HepG2 (cell line): Measurements from ENCODE around the gene ALS2CL. TPM values are rescaled to one million over a fixed set of nuclear protein-coding genes. Genes with fewer than 3 reads are reported as not detected.

Experiments used
- ATAC-seq: fragments of 200-7000 bp; cut with Tn5 transposase; 3 replicates; pipeline ENCODE4 v1.9.1; 2020; ENCODE audit warnings: mild to moderate bottlenecking, moderate library complexity
- BruUV-seq: library from RNA; stranded (reverse); fragments of 400-500 nt; replicated peaks from 2 replicates; lab custom pipeline; 2021; lab: Mats Ljungman, UMichigan
- CTCF ChIA-PET: fragments of 300-600 bp; formaldehyde crosslinking; extraction: SDS; loops from one replicate; lab custom pipeline; 2021; ENCODE audit warnings: low total read pairs, inconsistent platforms, low intra/inter-chr PET ratio; lab: Yijun Ruan, JAX
- POLR2A ChIA-PET: fragments of 350-600 bp; sonication (Branson Sonifier 250); formaldehyde crosslinking; loops from one replicate; lab custom pipeline; 2020; ENCODE audit warnings: antibody characterized with exemption, inconsistent platforms; lab: Yijun Ruan, JAX
- DNase-seq: peaks from one replicate; pipeline ENCODE4 v3.0.0-alpha.2; 2015; ENCODE audit warnings: low spot score
- FAIRE-seq: peaks from 3 replicates; lab custom pipeline; 2011; peaks lifted over from hg19 to GRCh38; lab: Jason Lieb, UNC
- H2AFZ ChIP-seq: one replicate; pipeline ENCODE4 v1.6.1; 2011; ENCODE audit warnings: low read length, inconsistent platforms
- H3K27ac ChIP-seq: fragments of 300-600 bp; 3 replicates; pipeline ENCODE4 v1.8.0; 2011; ENCODE audit warnings: mixed run types, mild to moderate bottlenecking, mixed read lengths, low read length, inconsistent platforms; ENCODE audit not compliant: insufficient read depth; ENCODE audit errors: extremely low read length
- H3K27me3 ChIP-seq, 2 experiments: fragments of 200-600 bp in 1 of 2; 2 replicates in 1 of 2; 3 replicates in 1 of 2; pipeline versions ENCODE4 v1.6.0 to v1.8.0; 2011; ENCODE audit warnings: low read length in 2 of 2, mild to moderate bottlenecking in 2 of 2, moderate library complexity in 2 of 2, inconsistent platforms in 1 of 2; ENCODE audit not compliant: insufficient read depth in 2 of 2, control insufficient read depth in 1 of 2
- H3K36me3 ChIP-seq, 2 experiments: fragments of 200-600 bp in 1 of 2; replicated peaks in 1 of 2; 2 replicates in 1 of 2; 3 replicates in 1 of 2; pipeline versions ENCODE4 v1.5.1 to v1.8.0; 2011; ENCODE audit warnings: low read length in 2 of 2, inconsistent platforms in 1 of 2; ENCODE audit not compliant: insufficient read depth in 2 of 2, control insufficient read depth in 1 of 2
- H3K4me1 ChIP-seq: 2 replicates; pipeline ENCODE4 v1.5.1; 2012; ENCODE audit warnings: low read length, inconsistent platforms; ENCODE audit not compliant: insufficient read depth
- H3K4me2 ChIP-seq: 2 replicates; pipeline ENCODE4 v1.6.0; 2011; ENCODE audit warnings: low read depth, low read length, inconsistent platforms
- H3K4me3 ChIP-seq, 3 experiments: fragments of 200-600 bp in 1 of 3; sonication (generic), shearing (Covaris generic) in 1 of 3; replicated peaks in 1 of 3; 2 replicates each; pipeline ENCODE4 v1.5.1; 2011 to 2016; ENCODE audit warnings: low read length in 3 of 3, inconsistent platforms in 2 of 3, low read depth in 2 of 3, mild to moderate bottlenecking in 2 of 3, control low read depth in 1 of 3, mixed read lengths in 1 of 3; ENCODE audit not compliant: insufficient read depth in 1 of 3
- H3K79me2 ChIP-seq: one replicate; pipeline ENCODE4 v1.6.1; 2011; ENCODE audit warnings: low read length, inconsistent platforms; ENCODE audit not compliant: insufficient read depth
- H3K9ac ChIP-seq: 2 replicates; pipeline ENCODE4 v1.6.0; 2011; ENCODE audit warnings: mild to moderate bottlenecking, low read depth, low read length, inconsistent platforms; ENCODE audit not compliant: insufficient read depth
- H3K9me3 ChIP-seq: 2 replicates; pipeline ENCODE4 v1.5.1; 2012; ENCODE audit warnings: mild to moderate bottlenecking, low read length
- H4K20me1 ChIP-seq: 2 replicates; pipeline ENCODE4 v1.6.0; 2011; ENCODE audit warnings: inconsistent platforms, mild to moderate bottlenecking, low read length, moderate library complexity; ENCODE audit not compliant: insufficient read depth
- FOSL1 ChIP-seq: sonication (generic); formaldehyde crosslinking; IDR thresholded peaks from 2 replicates; pipeline ENCODE4 v1.9.0; 2021; ENCODE audit warnings: missing genetic modification reagents, borderline replicate concordance
- HOXD1 ChIP-seq: sonication (generic); formaldehyde crosslinking; IDR thresholded peaks from 2 replicates; pipeline ENCODE4 v1.5.0; 2020; ENCODE audit warnings: missing genetic modification reagents
- PHB2 ChIP-seq: fragments of 450-650 bp; IDR thresholded peaks from 2 replicates; pipeline ENCODE4 v1.6.1; 2018; ENCODE audit not compliant: partially characterized antibody
- RELA ChIP-seq: sonication (generic); formaldehyde crosslinking; IDR thresholded peaks from 2 replicates; pipeline ENCODE4 v1.4.0; 2020; ENCODE audit warnings: missing genetic modification reagents
- SRSF4 ChIP-seq: fragments of 200-400 bp; formaldehyde crosslinking; IDR thresholded peaks from one replicate; pipeline ENCODE4 v1.6.1; 2018; ENCODE audit warnings: mild to moderate bottlenecking, low read depth, low read length, moderate library complexity; ENCODE audit not compliant: poor library complexity, severe bottlenecking
- SSRP1 ChIP-seq: IDR thresholded peaks from 2 replicates; pipeline ENCODE4 v1.6.1; 2016; ENCODE audit warnings: control low read depth
- WGBS: methylation state at CpG from one replicate; pipeline ENCODE4 v1.1.6; 2017; ENCODE audit warnings: low lambda C conversion rate; 5-methylcytosine and 5-hydroxymethylcytosine counted together
- in situ Hi-C: cut with HindIII; loops from 2 replicates; pipeline ENCODE4 v1.10.0; 2017; ENCODE audit warnings: low pct_unique_long_range_greater_than_20kb; ENCODE audit not compliant: extremely low pct_ligation_motif_present
- intact Hi-C: fragments of 100-400 bp; cut with micrococcal nuclease; formaldehyde crosslinking; loops from one replicate; pipeline ENCODE4 v1.10.0; 2022; ENCODE audit not compliant: unreplicated experiment
- polyA plus RNA-seq, 8 experiments: library from polyadenylated mRNA; depleted of rRNA in 3 of 8; stranded (reverse) in 7 of 8; unstranded in 1 of 8; fragments of >200 nt; fragmentation: Illumina TruSeq in 4 of 8; extraction: Trizol in 4 of 8; gene quantifications; 2 replicates each; pipeline versions ENCODE4 v1.2.1 to v1.2.3, GENCODE V29; 2011 to 2016; ENCODE audit warnings: low read depth in 4 of 8, missing spikeins in 1 of 8, mixed read lengths in 1 of 8; ENCODE audit not compliant: insufficient read depth in 1 of 8
- total RNA-seq, 5 experiments: library from RNA; depleted of rRNA; stranded (reverse); fragments of >200 nt; fragmentation: Illumina TruSeq; extraction: Trizol; gene quantifications; 2 replicates each; pipeline ENCODE4 v1.2.3, GENCODE V29; 2016; ENCODE audit warnings: low read depth in 1 of 5
- TF ChIP-seq, protein P1 (sequence below): sonication (generic); formaldehyde crosslinking; IDR thresholded peaks from 2 replicates; pipeline ENCODE4 v1.4.0; 2020; ENCODE audit warnings: low read depth, missing genetic modification reagents
- TF ChIP-seq, protein P2 (sequence below): sonication (generic); formaldehyde crosslinking; IDR thresholded peaks from 2 replicates; pipeline ENCODE4; 2020; ENCODE audit warnings: missing genetic modification reagents, mild to moderate bottlenecking, borderline replicate concordance

ALS2CL gene
- total and polyA plus RNA-seq, 2 of the 13 experiments (the other 11 are each of a cell fraction or from before 2014, with no cell fraction given): not detected

DNA sequence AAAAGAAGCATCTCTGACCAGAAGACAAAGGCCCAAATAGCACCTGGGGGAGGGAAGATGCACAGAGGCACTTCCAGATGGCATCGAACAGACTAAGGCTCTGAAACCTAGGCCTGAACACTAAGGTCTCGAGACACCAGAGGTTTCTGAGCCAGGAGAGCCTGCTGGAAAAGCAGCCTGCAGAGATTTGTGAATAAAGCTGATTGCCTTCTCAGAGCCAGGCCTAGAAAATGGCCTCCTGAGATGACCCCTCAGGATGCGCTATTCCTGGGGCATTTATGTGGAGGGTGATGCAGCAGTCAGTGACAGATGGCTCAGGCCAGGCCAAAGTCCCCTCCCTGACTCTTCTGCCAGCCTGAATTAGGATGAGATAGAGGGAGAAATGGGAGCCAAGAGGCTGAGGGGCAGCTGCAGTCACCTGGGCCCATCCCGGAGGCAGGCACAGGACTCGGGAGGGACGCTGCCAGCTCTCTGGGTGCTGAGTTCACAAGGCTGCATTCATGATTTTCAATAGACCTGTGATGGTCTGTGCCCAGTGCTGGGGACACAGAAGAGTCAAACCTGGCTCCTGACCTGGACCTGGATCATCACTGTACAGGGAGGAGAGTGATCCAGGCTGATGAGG lies 17.3 kb upstream of the ALS2CL start:
- no peak for ATAC-seq
- TF ChIP-seq FOSL1 (CRISPR knock-in tag) (no peak), RELA (CRISPR knock-in tag) (no peak)
- TF ChIP-seq, protein P1, sequence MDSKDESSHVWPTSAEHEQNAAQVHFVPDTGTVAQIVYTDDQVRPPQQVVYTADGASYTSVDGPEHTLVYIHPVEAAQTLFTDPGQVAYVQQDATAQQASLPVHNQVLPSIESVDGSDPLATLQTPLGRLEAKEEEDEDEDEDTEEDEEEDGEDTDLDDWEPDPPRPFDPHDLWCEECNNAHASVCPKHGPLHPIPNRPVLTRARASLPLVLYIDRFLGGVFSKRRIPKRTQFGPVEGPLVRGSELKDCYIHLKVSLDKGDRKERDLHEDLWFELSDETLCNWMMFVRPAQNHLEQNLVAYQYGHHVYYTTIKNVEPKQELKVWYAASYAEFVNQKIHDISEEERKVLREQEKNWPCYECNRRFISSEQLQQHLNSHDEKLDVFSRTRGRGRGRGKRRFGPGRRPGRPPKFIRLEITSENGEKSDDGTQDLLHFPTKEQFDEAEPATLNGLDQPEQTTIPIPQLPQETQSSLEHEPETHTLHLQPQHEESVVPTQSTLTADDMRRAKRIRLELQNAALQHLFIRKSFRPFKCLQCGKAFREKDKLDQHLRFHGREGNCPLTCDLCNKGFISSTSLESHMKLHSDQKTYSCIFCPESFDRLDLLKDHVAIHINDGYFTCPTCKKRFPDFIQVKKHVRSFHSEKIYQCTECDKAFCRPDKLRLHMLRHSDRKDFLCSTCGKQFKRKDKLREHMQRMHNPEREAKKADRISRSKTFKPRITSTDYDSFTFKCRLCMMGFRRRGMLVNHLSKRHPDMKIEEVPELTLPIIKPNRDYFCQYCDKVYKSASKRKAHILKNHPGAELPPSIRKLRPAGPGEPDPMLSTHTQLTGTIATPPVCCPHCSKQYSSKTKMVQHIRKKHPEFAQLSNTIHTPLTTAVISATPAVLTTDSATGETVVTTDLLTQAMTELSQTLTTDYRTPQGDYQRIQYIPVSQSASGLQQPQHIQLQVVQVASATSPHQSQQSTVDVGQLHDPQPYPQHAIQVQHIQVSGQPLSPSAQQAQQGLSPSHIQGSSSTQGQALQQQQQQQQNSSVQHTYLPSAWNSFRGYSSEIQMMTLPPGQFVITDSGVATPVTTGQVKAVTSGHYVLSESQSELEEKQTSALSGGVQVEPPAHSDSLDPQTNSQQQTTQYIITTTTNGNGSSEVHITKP (CRISPR knock-in tag): no peak
- H3K27me3 ChIP-seq: peaks cover 2 to 14% of the 10 kb centered on the region in 2 experiments; a peak in 3 of 5 replicates
- no TSS peak for BruUV-seq
- no peak overlapping the region for H3K27ac ChIP-seq
- FAIRE-seq: no peak
- H3K4me3 ChIP-seq: no peak overlapping the region
- peaks cover 11% of the 10 kb centered on the region for H3K4me1 ChIP-seq
- no peak overlapping the region for H2AFZ ChIP-seq
- no peak overlapping the region for H3K9ac ChIP-seq
- intact Hi-C loops (no loop called here), in situ Hi-C loops (loop anchor here (5.0 kb wide), 1 partner anchor 197 kb away; no protein-coding TSS in a partner anchor)
- no peaks in the 10 kb centered on the region for H3K36me3 ChIP-seq
- H4K20me1 ChIP-seq: no peaks in the 10 kb centered on the region
- ChIA-PET POLR2A (no interaction called here), CTCF (no interaction called here)
- H3K4me2 ChIP-seq: no peak overlapping the region
- 25% methylated on average over 4 of the region's 6 CpGs for WGBS
- DNase-seq: no peak
- no peaks in the 10 kb centered on the region for H3K79me2 ChIP-seq
- no peaks in the 10 kb centered on the region for H3K9me3 ChIP-seq

DNA sequence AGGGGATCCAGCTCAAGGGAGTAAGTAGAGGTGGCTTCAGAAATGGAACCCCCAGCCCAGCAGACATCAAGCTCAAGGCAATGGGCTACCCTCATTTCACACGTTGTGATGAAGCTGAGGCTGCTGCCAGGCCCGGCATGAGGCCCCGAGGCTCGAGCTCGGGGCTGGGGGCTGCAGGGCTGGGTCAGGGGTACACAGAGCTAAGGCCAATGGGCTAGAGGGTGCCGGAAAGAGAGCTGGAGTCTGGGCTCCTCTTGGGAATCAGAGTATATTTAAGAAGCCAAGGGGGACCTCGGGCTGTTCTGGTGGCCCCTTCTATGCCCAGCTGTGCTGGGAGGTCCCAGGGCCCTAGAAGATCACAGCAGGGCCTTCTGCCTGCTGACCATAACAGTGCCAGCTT lies 16.8 kb upstream of the ALS2CL start:
- DNase-seq: no peak
- Histone ChIP-seq H3K79me2 (no peaks in the 10 kb centered on the region), H2AFZ (no peak overlapping the region), H3K27ac (no peak overlapping the region), H3K4me3 (no peak overlapping the region), H3K4me2 (no peak overlapping the region), H3K9ac (no peak overlapping the region), H3K9me3 (no peaks in the 10 kb centered on the region), H4K20me1 (no peaks in the 10 kb centered on the region), H3K36me3 (no peaks in the 10 kb centered on the region), H3K27me3 (peaks cover 2 to 15% of the 10 kb centered on the region in 2 experiments; a peak in 3 of 5 replicates), H3K4me1 (peaks cover 11% of the 10 kb centered on the region)
- intact Hi-C loops: no loop called here
- no peak for FAIRE-seq
- POLR2A ChIA-PET: no interaction called here
- CTCF ChIA-PET: no interaction called here
- in situ Hi-C loops: loop anchor here (5.0 kb wide), 1 partner anchor 197 kb away; no protein-coding TSS in a partner anchor
- WGBS: 20% methylated on average over 6 of the region's 7 CpGs
- no TSS peak for BruUV-seq
- no peak for ATAC-seq
- TF ChIP-seq SRSF4: no peak
- TF ChIP-seq PHB2: no peak
- no peak for TF ChIP-seq HOXD1 (CRISPR knock-in tag)
- TF ChIP-seq, protein P2, sequence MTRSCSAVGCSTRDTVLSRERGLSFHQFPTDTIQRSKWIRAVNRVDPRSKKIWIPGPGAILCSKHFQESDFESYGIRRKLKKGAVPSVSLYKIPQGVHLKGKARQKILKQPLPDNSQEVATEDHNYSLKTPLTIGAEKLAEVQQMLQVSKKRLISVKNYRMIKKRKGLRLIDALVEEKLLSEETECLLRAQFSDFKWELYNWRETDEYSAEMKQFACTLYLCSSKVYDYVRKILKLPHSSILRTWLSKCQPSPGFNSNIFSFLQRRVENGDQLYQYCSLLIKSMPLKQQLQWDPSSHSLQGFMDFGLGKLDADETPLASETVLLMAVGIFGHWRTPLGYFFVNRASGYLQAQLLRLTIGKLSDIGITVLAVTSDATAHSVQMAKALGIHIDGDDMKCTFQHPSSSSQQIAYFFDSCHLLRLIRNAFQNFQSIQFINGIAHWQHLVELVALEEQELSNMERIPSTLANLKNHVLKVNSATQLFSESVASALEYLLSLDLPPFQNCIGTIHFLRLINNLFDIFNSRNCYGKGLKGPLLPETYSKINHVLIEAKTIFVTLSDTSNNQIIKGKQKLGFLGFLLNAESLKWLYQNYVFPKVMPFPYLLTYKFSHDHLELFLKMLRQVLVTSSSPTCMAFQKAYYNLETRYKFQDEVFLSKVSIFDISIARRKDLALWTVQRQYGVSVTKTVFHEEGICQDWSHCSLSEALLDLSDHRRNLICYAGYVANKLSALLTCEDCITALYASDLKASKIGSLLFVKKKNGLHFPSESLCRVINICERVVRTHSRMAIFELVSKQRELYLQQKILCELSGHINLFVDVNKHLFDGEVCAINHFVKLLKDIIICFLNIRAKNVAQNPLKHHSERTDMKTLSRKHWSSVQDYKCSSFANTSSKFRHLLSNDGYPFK (CRISPR knock-in tag): no peak
- no peak for TF ChIP-seq SSRP1 (CRISPR knock-in tag)
